Measurements from ENCODE around the gene SPATA46. TPM values are rescaled to one million over a fixed set of nuclear protein-coding genes. Genes with fewer than 3 reads are reported as not detected.
A peak's percentile ranks its signal among the peaks of the same experiment; 100 is the strongest.

SPATA46 gene
- total RNA-seq (2022) (not detected in 2 replicates), Bru-seq, nascent RNA (not detected), BruChase-seq, experiment 1, labeled RNA remaining after a 2-hour chase (not detected), BruChase-seq, experiment 2, labeled RNA remaining after a 6-hour chase (not detected)
- long read RNA-seq, result 0 reads

GRCh38 chr1:162376691-162377090, at the start of gene SPATA46:
SPATA46 (minus strand) TSS chr1:162376854; CDS start chr1:162376790, 64 bp downstream.
- intact Hi-C loops (cut with micrococcal nuclease; ENCODE audit: unreplicated experiment), result no loop called here
- POLR2A ChIA-PET, result no interaction called here
- Mint-ChIP-seq H3K4me3 (ENCODE audit: unreplicated experiment) (no peak within 1 kb of the TSS), H3K27ac (ENCODE audit: unreplicated experiment) (no peak within 1 kb of the TSS), H3K36me3 (ENCODE audit: insufficient read depth, unreplicated experiment) (peaks cover 6% of the 10 kb centered on the region), H3K4me1 (ENCODE audit: low read depth, unreplicated experiment) (peaks cover 27% of the 10 kb centered on the region), H3K9me3 (ENCODE audit: unreplicated experiment) (no peaks in the 10 kb centered on the region), H3K27me3 (ENCODE audit: insufficient read depth, unreplicated experiment) (no peaks in the 10 kb centered on the region)
- peak in 1 of 2 experiments; percentile 38 for DNase-seq
- no peaks in the 10 kb centered on the region for H3K27me3 ChIP-seq (replicated peaks; ENCODE audit: control insufficient read depth, insufficient read depth, low read length)
- peaks cover 32% of the 10 kb centered on the region for H3K4me1 ChIP-seq
- no peak within 1 kb of the TSS for H3K4me3 ChIP-seq (ENCODE audit: low read depth, low read length)
- CTCF ChIA-PET, result interaction anchor here (0.6 kb wide), 1 partner anchor 255 kb away, joined by 3 read pairs; the partner anchor contains the start of gene DDR2
- H3K9me3 ChIP-seq, result no peaks in the 10 kb centered on the region
- no peak for TF ChIP-seq CTCF (IDR thresholded peaks at IDR 0.05; ENCODE audit: insufficient read depth in 1 of 2, low read depth in 1 of 2, low read length in 1 of 2, severe bottlenecking in 1 of 2, unreplicated experiment in 1 of 2)
- no peaks in the 10 kb centered on the region; the same call in 1 of the 2 replicates for H3K36me3 ChIP-seq (ENCODE audit: control insufficient read depth, insufficient read depth, low read length)
- BruUV-seq (replicated peaks), result no TSS peak

DNA sequence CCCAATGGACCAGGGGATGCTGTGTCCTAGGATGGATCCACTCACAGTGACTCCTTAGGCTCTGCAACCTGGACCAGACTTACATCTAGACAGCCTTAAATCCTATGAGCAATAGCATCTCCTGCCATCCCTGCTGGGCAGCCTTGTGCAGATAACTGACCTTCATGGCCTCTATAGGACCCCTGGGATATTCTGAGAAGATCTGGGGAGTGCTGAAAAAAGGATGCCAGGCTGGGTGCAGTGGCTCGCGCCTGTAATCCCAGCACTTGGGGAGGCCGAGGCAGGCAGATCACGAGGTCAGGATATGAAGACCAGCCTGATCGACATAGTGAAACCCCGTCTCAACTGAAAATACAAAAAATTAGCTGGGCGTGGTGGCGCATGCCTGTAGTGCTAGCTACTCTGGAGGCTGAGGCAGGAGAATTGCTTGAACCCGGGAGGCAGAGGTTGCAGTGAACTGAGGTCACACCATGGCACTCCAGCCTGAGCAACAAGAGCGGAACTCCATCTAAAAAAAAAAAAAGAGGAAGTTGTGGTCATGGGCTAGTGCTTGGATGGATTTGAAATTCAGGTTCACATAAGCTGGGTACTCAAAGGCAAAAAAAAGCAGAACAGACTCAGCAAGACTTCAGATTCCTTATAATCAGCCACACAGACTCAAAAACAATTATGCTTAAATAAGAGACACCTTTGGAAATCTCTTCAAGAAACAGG, 46.2 kb upstream of the SPATA46 start:
- intact Hi-C loops (cut with micrococcal nuclease; ENCODE audit: unreplicated experiment), result no loop called here
- no peak for TF ChIP-seq CTCF (IDR thresholded peaks at IDR 0.05; ENCODE audit: insufficient read depth in 1 of 2, low read depth in 1 of 2, low read length in 1 of 2, severe bottlenecking in 1 of 2, unreplicated experiment in 1 of 2)
- H3K4me3 Mint-ChIP-seq (ENCODE audit: unreplicated experiment), result no peak overlapping the region
- H3K27ac Mint-ChIP-seq (ENCODE audit: unreplicated experiment), result no peak overlapping the region
- no peak for DNase-seq
- peaks cover 3% of the 10 kb centered on the region for H3K27me3 Mint-ChIP-seq (ENCODE audit: insufficient read depth, unreplicated experiment)
- no peaks in the 10 kb centered on the region for H3K36me3 ChIP-seq (ENCODE audit: control insufficient read depth, insufficient read depth, low read length)
- no peaks in the 10 kb centered on the region for H3K4me1 Mint-ChIP-seq (ENCODE audit: low read depth, unreplicated experiment)
- no peaks in the 10 kb centered on the region for H3K4me1 ChIP-seq
- no peaks in the 10 kb centered on the region for H3K36me3 Mint-ChIP-seq (ENCODE audit: insufficient read depth, unreplicated experiment)
- ChIA-PET CTCF (no interaction called here), POLR2A (no interaction called here)
- H3K4me3 ChIP-seq (ENCODE audit: low read depth, low read length), result no peak overlapping the region
- no TSS peak for BruUV-seq (replicated peaks)
- H3K9me3 Mint-ChIP-seq (ENCODE audit: unreplicated experiment), result no peaks in the 10 kb centered on the region
- H3K27me3 ChIP-seq (replicated peaks; ENCODE audit: control insufficient read depth, insufficient read depth, low read length), result no peaks in the 10 kb centered on the region
- no peaks in the 10 kb centered on the region for H3K9me3 ChIP-seq

GRCh38 chr1:162421258-162422164, 44.9 kb upstream of the SPATA46 start:
- CTCF ChIA-PET, result no interaction called here
- Histone ChIP-seq H3K27me3 (replicated peaks; ENCODE audit: control insufficient read depth, insufficient read depth, low read length) (no peaks in the 10 kb centered on the region), H3K4me3 (ENCODE audit: low read depth, low read length) (no peak overlapping the region), H3K4me1 (no peaks in the 10 kb centered on the region), H3K36me3 (ENCODE audit: control insufficient read depth, insufficient read depth, low read length) (no peaks in the 10 kb centered on the region), H3K9me3 (no peaks in the 10 kb centered on the region)
- no peak overlapping the region for H3K27ac Mint-ChIP-seq (ENCODE audit: unreplicated experiment)
- TF ChIP-seq CTCF (IDR thresholded peaks at IDR 0.05; ENCODE audit: insufficient read depth in 1 of 2, low read depth in 1 of 2, low read length in 1 of 2, severe bottlenecking in 1 of 2, unreplicated experiment in 1 of 2), result no peak
- intact Hi-C loops (cut with micrococcal nuclease; ENCODE audit: unreplicated experiment), result no loop called here
- H3K36me3 Mint-ChIP-seq (ENCODE audit: insufficient read depth, unreplicated experiment), result no peaks in the 10 kb centered on the region
- no peaks in the 10 kb centered on the region for H3K4me1 Mint-ChIP-seq (ENCODE audit: low read depth, unreplicated experiment)
- H3K4me3 Mint-ChIP-seq (ENCODE audit: unreplicated experiment), result no peak overlapping the region
- no TSS peak for BruUV-seq (replicated peaks)
- H3K9me3 Mint-ChIP-seq (ENCODE audit: unreplicated experiment), result no peaks in the 10 kb centered on the region
- POLR2A ChIA-PET, result no interaction called here
- H3K27me3 Mint-ChIP-seq (ENCODE audit: insufficient read depth, unreplicated experiment), result peaks cover 3% of the 10 kb centered on the region
- no peak for DNase-seq
